Retinal pigment epithelial cell (primary cell): ENCODE results near the gene GRID1.
"Not testable (repeated sequence)": the region's sequence is repeated elsewhere in the genome, so short reads cannot be mapped to it uniquely, and the experiment has no call there.

Experiments used
- DNase-seq: peaks from one replicate; pipeline ENCODE4 v3.0.0-alpha.2; 2010; ENCODE audit warnings: low read depth
- H3K4me3 ChIP-seq: 2 replicates; pipeline ENCODE4 v1.5.1; 2011; ENCODE audit warnings: mild to moderate bottlenecking, low read length, control low read depth, moderate library complexity
- CTCF ChIP-seq: conservative IDR thresholded peaks from 2 replicates; pipeline ENCODE4 v1.5.1; 2011; ENCODE audit warnings: low read depth, low read length, control low read depth, inconsistent platforms

The GRID1 gene

GRCh38 chr10:85946713-85947326, 419.8 kb downstream of the GRID1 start:
- TF ChIP-seq CTCF = no peak
- H3K4me3 ChIP-seq = no peak overlapping the region
- DNase-seq = no peak

GRCh38 chr10:85936161-85936560, 430.4 kb downstream of the GRID1 start:
- TF ChIP-seq CTCF = no peak
- DNase-seq = no peak
- no peak overlapping the region for H3K4me3 ChIP-seq

- DNase-seq = no peak
- no peak overlapping the region for H3K4me3 ChIP-seq
- no peak for TF ChIP-seq CTCF
Observed at GRCh38 chr10:85934586-85934985, 432.0 kb downstream of the GRID1 start.

- DNase-seq, H3K4me3 ChIP-seq: not testable (repeated sequence)
Observed at GRCh38 chr10:85929993-85930392, 436.6 kb downstream of the GRID1 start.

- H3K4me3 ChIP-seq = no peak overlapping the region
- DNase-seq = no peak
- no peak for TF ChIP-seq CTCF
Observed at GRCh38 chr10:85927952-85928665, 438.5 kb downstream of the GRID1 start.

- no peak for TF ChIP-seq CTCF
- no peak for DNase-seq
- H3K4me3 ChIP-seq = no peak overlapping the region
Observed at GRCh38 chr10:85926986-85927385, 439.6 kb downstream of the GRID1 start.

GRCh38 chr10:85926136-85926535, 440.5 kb downstream of the GRID1 start:
- DNase-seq = no peak
- no peak overlapping the region for H3K4me3 ChIP-seq
- no peak for TF ChIP-seq CTCF
